ENCODE measurements around the gene GPRASP1. TPM values are rescaled to one million over a fixed set of nuclear protein-coding genes. Genes with fewer than 3 reads are reported as not detected.

Gene GPRASP1
- total RNA-seq, 1 experiment from 2014 or later: 0.29 TPM

DNA sequence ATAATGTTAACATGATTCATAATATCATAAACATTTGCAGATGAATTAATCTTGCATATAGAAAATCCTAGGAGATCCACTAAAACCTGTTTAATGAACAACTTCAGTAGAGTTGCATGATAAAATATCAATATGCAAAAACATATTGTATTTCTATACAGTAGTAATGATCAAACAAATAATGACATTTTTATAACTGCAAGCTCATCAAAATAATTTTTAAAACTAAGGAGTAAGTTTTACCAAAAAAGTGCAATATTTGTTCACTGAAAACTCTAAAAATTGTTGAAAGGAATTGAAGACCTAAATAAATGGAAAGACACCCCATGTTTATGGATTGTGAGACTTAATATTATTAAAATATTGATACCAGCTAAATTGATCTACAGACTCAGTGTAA, 45.0 kb downstream of the GPRASP1 start:
- DNase-seq (ENCODE audit: low spot score): no peak

DNA sequence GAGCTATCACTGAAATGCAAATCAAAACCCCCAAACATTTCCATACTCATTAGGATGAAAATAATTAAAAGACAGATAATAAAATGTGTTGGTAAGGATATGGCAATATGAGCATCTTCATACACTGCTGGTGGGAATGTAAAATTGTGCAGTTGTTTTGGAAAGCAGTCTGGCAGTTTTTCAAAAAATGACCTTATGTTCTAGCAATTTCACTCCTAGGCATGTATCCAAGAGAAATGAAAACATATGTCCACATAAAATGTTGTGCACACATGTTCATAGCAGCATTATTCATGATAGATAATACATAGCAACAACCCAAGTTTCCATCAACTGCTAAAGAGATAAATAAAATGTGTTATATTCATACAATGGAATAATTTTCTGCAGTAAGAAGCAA, 46.2 kb downstream of the GPRASP1 start:
- DNase-seq (ENCODE audit: low spot score): no peak

Other genes starting within 250 kb of the GPRASP1 start
- 0.29 and 1.2 TPM in 2 replicates for gene NXF2B, start 211.5 kb upstream of the GPRASP1 start, total RNA-seq (2014; rRNA removed; shearing (Covaris generic))
- gene TCP11X2, start 179.7 kb upstream of the GPRASP1 start, total RNA-seq (2014; rRNA removed; shearing (Covaris generic)): not detected in 2 replicates
- 9.3 and 13.7 TPM in 2 replicates for gene TMSB15A, start 134.7 kb upstream of the GPRASP1 start, total RNA-seq (2014; rRNA removed; shearing (Covaris generic))
- 5.9 and 10.8 TPM in 2 replicates for gene ARMCX5, start 52.0 kb upstream of the GPRASP1 start, total RNA-seq (2014; rRNA removed; shearing (Covaris generic))
- 10.2 and 12.2 TPM in 2 replicates for gene GPRASP2, start 61.0 kb downstream of the GPRASP1 start, total RNA-seq (2014; rRNA removed; shearing (Covaris generic))
- gene GPRASP3, start 69.3 kb downstream of the GPRASP1 start, total RNA-seq (2014; rRNA removed; shearing (Covaris generic)): 0.71 and 0.86 TPM in 2 replicates